Activated effector memory CD4-positive, alpha-beta T cell treated with anti-CD3 and anti-CD28 coated beads, Interleukin-2, amount 50 U/mL, for 16 hours (primary cell): ENCODE data around the gene CACNA2D3.

ENCODE experiments used
- DNase-seq: peaks from one replicate; pipeline ENCODE4 v3.0.0-alpha.2; 2020

The CACNA2D3 gene

DNA sequence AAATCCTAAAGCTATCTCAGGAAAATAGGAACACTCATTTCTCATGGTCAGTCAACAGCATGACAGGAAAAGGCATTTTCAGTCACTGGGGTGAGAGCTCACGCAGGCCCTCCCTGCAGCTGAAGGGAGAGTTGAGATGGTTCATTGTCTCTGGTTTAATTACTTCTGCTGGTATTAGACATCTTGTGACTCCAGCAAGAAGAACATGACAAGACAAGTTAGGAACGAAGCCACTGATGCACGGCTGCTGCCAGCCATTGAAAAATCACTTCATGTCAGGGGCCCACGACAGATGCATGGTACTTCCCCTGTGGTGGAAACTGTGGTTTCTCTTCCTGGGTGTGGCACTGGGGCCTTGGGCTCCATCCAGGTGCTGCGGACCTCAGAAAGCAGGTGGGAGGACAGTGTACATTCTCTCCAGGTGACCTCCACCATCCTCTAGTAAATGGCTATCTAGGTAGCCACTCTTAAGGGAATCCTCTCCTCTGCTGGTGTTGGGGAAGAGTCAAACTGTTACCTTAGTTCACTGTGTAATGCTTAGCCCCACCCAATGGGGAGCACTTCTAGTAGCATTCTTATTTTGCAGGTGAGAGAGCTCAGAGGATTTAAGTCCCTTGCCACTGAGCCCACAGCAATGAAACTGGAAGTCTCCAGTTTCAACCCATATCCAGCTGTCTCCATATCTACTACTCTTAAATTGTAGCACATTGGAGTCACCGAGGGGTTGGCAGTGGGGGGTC, 531.3 kb downstream of the CACNA2D3 start:
- no peak for DNase-seq

DNA sequence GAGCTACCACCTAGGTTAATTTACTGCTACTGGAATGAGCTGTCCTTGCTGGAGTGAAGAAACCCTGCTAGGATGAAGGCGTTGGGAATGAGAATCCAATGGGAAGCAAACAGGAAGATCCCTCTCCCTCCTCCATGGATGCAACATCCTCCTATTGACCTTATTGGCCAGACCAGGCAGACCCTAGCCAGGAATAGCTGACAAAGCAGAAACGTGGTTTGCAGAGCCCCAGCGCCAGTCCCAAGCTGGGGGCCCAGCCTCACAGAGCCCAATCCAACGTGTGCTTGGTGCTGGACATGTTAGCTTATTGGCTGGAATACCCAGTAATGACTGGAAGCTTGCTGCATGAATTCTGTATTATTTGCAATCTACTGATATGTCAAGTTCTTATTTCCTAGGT, 532.4 kb downstream of the CACNA2D3 start:
- DNase-seq = no peak

DNA sequence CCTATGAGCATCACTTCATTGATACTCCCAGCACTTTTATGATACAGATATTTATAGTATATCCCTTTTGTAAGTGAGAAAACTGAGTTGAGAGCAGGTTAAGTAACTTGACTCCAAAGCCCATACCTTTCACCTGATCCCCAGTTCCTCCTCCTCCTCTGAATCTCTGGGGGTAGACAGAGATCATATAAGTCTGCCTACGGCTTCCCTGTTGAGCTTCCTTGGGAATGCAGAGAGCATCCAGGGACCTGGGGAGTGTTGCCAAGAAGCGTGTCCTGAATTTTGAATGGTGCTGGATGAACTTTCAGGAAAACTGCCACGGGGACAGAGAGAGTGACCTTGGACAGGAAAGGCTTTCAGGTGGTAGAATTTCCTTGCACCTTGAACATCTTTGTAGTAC, 537.0 kb downstream of the CACNA2D3 start:
- no peak for DNase-seq

DNA sequence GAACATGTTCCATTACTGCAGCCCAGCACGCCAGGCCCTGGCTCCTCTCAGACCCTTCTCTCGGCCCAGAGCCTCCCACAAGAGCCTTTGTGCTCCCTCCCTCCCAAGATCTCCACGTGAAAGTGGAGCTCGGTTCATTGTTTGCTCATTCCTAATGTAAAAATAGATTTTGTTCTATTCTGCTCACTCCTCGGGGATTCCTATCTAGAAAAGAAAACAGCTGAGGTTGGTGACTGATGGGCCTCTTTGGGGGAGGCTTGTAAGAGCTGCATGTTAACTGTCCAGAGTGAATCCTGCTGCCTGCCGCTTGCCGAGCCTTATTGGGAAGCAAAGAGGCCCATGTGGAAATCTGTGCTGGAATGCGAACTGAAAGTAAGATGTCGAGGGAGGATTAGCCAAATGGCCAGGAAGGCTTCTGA, 538.4 kb downstream of the CACNA2D3 start:
- no peak for DNase-seq

DNA sequence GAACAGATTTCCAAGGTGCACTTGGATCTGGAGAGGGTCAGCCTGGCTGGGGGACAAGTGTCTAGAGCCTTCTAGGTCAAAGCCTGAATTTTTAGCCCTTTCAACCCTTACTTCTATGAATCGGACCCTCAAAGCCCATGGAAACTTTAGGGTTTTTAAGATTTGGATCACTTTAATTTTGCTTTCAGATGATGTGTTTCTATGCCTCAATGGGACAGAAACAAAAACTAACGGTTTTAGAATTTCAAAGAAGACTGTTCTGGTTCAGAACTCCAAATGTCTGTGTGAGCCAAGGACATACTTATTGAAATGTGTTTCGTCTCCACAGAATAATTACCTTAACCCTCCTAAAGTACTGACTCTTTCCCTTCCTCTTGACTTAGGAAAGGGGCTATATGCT, 538.8 kb downstream of the CACNA2D3 start:
- DNase-seq = no peak

DNA sequence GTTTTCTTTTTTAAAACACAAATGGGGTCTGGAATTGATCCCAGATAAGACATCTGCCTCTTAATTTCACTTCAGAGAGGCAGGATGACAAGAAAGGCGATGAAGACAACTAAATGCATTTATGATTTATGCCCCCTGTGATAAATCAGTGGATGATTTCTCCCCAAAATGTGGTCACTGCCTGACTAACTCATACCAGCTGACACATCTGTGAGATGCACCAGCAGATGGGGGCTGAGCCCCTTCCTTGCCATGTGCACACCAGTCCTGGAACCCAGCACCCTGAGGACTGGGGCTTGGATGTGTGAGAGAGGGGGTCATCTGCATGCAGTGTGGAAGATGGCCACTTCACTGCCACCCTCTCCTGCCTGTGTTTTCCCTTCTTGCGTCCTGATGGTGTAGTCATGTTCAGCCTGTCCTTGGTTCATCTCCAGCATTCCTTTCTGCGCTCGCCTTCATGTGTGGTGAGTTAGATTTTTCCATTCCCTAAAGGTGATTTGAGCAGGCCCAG, 541.2 kb downstream of the CACNA2D3 start:
- no peak for DNase-seq

DNA sequence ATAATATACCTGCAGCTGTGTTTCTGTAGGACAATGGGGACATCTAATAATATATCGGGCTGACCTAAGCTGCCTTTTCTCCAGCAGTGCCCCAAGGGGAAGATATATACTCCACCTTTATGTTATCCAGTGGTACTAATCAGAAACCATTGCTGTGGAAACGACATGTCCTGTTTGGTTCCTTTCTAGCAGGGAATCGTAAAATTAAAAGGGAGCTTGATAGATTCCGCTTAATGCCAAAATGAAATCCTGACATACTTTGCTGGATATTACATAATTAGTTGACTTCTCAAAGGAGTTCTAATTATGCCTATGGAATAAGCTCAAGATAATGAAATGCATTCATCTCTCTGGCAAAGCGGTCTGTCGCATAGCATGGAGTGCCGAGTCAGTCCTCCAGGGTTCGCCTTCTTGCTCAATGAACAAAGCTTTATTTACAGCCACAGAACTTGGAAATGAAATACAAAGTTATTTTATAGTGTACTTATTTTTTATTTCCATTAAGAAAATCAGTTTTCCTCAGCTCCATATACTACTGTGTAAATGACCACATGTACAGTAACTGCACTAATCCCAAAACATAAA, 542.8 kb downstream of the CACNA2D3 start:
- no peak for DNase-seq

DNA sequence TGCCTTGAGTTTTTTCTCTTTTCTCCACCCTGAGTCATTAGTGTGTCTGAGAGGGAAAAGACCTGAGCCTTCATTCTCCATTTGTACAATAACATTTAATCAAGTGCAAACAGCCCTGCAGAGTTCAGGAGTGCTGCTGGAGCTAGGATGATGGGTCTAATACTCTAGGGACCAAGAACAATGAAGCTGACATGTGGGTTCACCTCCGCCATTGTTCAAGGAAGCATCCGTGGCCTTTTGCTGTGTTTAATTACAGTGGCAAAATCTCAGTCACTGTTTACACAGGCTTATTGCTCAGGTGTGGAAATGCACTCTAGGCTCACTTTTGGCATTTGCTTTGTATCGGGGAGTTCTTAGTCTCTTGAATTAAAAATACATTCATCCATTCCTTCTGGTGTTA, 545.9 kb downstream of the CACNA2D3 start:
- no peak for DNase-seq

DNA sequence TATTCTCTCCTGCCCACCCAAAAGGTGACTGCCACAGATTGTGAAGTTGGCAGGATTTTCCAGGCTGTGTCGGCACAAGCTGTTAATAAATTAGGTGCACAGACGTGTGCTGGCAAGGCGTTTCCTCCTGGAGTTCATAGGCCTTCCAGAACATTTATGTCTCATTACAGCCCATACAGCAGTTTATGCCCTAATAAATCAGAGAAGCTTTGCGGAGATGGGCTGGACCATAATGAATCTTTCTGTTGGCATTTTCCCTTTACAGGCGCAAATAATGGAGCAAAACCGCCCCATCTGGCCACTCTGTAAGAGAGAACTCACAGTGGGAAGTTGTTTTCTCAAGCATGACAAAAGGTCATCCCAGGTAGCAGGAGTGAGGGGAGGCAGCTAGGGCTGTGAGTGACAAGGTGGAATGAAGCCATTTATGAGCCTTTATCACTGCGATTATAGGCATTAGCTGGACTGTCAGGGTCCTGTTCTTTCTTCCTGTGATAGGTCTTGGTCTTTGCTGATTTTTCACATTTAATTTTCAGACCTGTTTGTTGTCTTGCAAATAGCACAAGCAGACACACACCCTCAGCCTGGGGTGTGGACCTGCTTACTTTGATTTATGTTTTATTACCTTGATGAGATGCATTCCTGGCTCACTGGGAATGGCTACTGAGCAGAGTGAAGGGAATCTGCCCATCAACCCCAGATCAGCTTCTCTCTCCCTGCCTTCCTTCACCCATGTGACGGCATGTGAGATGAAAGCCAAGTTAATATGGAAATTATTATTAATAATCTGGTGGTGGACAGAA, 548.0 kb downstream of the CACNA2D3 start:
- no peak for DNase-seq

DNA sequence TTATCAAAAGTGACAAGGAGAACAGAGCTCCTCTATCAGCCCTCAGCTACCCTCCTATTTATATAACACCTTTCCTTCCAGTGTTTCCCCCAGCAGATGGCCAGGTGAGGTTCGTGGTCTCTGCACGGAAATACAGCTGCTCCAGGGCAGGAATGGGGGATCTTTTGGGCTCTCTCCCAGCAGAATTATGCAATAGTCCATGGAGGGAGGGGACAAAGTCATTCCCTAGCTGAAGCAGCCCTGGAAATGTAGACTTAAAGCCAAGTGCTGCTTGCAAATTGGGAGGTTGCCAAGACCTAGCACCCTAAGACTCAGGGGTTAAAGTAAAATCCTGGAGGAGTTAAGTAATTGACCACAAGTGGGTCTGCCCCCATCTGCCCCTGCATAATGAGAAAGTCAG, 549.2 kb downstream of the CACNA2D3 start:
- DNase-seq = no peak

DNA sequence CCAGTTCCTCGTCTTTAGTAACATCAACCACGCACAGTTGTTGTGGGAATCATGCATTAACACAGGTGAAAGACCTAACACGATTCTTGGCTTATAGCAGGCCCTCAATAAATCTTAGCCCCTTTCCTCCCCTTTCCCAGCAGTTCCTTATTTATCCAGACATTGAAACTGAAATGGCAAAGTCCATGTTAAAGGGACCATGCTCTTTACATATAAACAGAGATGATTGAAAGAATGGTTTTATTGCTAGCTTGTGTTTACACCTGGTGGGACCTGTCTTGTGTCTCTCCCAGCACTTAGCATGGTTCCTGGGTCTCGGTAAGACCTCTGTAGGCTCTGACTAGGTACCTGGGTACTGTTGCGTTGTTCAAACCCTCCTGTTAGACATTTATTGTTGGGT, 553.7 kb downstream of the CACNA2D3 start:
- no peak for DNase-seq

DNA sequence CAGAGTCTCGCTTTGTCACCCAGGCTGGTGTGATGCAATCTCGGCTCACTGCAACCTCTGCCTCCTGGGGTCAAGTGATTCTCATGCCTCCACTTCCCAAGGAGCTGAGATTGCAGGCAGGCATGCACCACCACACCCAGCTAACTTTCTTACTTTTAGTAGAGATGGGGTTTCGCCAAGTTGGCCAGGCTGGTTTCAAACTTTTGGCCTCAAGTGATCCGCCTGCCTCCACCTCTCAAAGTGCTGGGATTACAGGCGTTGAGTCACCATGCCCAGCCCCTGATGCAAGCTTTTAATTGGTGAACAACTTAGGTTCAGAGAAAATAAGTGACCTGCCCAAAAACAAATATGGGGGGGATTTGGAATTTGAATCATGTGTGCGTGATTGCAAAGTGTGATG, 559.4 kb downstream of the CACNA2D3 start:
- no peak for DNase-seq

DNA sequence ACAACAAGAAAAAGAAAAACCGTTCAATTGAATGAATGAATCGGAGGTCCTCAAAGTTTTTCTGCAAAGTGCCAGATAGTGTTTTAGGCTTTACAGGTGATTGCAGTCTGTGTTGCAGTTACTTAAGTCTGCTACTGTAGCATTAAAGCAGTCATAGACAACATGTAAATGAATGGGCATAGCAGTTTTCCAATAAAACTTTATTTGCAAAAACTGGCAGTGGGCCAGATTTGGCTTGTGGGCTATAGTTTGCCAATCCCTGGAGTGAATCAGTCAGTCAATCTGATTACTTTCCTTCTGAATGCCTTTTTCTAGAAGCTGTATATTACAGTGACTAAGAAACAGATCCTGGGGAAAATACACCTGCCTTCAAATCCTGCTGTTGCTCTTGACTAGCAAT, 562.9 kb downstream of the CACNA2D3 start:
- DNase-seq = no peak

DNA sequence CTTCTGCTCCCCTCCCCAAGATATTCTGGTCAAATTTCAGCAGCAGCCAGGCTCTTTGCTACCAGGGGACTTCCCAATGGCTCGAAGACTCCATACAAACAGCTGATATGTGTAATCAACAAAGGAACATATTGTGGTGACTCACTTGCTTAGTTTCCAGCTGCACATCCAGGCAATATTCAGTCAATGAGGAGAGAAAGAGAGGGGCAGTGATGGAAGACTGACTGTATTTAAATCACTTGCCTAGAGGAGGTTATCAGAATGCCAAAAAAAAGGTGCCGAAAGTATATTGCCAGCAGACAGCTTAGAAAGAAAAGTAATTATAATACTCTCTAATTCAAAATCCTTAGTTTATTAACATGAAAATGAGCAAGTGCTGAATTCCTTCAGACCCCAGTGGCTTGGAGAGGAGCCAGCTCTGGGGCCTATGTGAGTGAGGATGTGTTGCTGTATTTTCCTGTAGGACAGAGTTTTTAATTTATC, 569.0 kb downstream of the CACNA2D3 start:
- no peak for DNase-seq

DNA sequence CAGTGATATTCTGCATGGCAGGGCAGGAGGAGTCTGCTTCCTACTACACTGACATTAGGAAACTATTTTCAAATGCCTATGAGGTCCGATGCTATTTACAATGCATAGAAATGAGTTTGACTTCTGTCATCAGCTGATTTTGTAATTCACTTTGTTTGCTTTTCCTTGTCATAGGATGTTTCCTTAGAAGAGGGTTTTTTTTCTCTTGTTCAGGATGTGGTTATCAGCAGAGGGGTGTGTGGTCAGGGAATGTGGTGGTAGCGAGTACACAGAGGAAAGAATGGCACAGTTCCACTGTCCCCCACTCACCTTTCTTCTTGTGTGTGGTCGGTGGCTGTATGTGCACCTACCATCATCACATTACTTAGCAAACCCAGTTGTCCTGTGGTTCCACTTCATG, 574.0 kb downstream of the CACNA2D3 start:
- DNase-seq = no peak

DNA sequence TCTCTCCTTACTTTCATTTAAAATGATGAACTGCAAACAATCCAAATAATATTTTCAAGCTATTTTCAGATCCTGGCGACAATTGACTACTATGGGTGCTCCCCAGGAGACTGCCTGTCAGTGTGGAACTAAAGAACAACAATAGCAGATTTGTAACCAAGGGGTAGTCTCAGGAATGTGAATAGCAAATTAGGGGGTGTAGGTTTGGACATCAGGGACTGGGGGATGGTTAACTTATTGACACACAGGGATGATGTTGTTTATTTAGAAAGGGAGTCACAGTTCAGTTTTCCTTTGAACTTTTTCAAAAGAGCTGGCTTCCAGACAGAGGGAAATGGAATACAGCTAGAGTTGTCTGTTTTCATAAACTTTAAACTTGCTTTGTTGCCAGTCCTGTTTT, 575.7 kb downstream of the CACNA2D3 start:
- no peak for DNase-seq

DNA sequence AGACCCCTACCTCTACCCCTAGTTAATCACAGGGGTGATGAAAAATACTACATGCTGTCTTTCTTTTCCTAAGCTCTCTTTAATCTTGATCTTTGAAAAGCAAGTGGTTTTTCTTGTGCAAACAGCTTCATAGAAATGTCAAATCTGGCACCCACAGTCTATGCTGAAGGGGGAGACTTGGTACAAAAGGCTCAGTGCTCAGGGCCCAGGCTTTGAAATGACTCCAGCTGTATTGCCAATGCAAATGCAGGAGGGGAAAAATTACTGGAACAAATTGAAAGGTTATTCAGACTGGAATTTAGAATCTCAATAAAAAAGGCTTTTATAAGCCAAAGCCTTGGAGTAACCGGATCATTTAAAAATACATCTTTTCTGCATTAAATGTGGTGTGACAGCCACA, 581.6 kb downstream of the CACNA2D3 start:
- no peak for DNase-seq

DNA sequence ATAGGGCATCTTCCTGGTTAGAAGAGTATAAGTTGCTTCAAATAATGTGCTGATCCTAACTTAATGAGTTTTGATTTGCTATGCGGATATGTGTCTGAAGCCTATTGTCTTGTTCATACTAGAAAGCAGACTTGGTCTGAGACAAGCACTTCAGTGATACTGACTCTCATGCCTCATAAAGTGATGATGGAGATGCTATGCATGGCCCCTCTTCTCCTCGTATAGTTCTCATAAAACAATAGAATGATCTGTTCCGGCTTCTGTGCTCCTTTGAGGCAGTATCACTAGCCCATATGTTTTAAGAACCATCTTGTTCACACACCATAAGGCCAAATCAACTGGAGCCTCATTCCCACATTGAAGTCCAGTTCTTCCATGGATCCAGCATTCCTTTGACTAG, 583.4 kb downstream of the CACNA2D3 start:
- DNase-seq = no peak

DNA sequence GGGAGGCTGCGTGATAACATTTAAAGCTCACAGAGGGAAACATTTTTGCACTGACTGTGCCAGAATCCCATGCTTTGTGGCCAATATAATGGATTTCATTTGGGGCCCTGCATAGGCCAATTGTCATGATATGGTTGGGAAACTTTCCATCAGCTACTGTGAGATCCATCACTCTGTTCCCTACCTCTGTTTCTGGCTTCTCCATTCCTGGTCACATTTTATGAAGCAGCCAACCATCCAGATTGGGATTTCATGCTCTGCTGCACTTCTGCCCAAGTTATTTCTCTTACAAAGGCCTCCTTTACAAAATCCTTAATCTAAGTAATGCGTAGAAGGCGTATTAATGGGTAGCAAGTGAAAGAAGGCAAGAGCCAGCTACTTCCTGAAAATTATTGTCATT, 584.4 kb downstream of the CACNA2D3 start:
- no peak for DNase-seq

DNA sequence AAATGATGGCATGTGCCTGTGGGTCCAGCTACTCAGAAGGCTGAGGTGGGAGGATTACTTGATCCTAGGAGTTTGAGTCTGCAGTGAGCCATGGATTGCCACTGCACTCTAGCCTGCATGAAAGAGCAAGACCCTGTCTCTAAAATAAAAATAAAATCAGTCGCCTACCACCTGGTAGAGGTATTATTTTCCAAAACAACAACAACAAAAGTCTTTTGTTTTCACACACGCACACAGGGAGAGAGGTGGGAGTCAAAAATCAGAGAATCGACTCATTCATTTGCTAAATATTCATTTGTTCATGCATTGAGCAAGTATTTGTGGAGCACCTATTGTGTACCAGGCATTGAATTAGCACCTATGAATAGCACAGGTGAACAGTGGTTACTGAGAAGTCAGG, 587.4 kb downstream of the CACNA2D3 start:
- DNase-seq = no peak

DNA sequence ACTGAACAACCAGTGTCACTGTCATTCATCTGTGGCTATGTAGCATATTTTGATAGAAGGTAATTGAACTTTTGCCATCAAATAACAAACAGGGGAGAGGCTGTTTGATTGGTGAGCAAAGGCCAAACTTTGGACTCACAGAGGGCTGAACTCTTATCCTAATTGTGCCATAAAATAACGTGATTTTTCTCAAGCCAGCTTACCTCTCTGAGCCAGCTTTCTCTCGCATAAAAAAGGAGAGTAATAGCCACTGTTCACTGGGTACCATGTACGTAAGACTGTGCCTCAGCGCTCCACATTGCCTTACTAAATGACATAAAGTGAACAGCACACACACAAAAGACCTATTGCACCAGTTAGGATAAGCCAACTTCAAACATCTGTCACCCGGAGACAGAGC, 588.6 kb downstream of the CACNA2D3 start:
- no peak for DNase-seq

DNA sequence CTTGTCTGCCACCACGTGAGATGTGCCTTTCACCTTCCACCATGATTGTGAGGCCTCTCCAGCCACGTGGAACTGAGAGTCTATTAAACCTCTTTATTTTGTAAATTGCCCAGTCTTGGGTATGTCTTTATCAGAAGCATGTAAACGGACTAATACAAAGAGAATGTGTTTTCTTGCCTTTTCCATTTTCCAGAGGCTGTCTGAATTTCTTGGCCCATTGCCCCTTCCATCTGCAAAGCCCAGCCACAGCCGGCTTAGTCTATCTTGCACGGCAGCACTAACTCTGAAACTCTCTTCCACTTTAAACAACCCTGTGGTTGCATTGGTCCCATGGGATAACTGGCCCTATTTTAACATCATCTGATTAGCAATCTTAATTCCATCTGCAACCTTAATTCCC, 590.2 kb downstream of the CACNA2D3 start:
- DNase-seq = no peak

DNA sequence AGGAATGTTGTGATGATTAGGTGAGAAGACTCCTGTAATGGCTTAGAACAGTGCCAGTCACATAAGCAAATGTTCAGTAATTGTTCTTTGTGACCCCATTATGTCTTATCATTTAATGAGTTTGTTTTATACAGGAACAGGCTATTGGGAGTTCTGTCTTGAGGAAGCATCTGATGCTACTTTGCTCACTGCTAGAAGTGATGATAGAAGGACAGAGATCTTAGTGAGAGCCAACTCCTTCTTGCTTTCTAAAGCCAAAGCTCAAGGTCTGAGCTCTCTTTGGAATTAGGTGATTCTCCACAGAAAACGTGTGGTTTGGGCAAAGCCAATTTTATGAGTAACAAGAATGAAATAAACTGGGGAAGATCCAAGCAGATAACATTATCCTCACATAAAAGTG, 590.7 kb downstream of the CACNA2D3 start:
- DNase-seq = no peak

DNA sequence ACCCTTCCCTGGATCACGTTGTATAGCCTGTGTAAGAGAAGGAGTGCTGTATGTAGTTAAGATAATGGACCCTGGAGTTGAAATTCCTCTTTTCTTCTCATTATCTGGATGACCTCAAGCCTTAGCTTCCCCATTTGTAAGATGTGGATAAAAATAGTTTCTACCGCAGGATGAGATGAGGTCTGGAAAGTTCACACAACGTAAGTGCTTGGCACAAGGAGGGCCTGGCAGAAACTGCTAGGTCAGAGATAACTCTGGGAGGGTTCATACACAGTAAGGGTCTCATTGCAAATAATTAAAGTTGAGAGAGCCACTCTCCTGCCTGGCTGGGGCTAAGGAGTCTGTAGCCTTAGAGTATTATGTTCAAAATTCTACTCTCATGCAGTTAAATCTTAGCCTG, 591.1 kb downstream of the CACNA2D3 start:
- DNase-seq = no peak
